OCI-LY7 (cell line): ENCODE results near the gene S100A9. TPM values are rescaled to one million over a fixed set of nuclear protein-coding genes. Genes with fewer than 3 reads are reported as not detected.

Experiments
- BruUV-seq: library from RNA; stranded (reverse); fragments of 400-500 nt; replicated peaks from 2 replicates; lab custom pipeline; 2021; lab: Mats Ljungman, UMichigan
- CTCF ChIA-PET: fragments of 300-600 bp; sonication (Branson Sonifier 250); formaldehyde crosslinking; loops from one replicate; lab custom pipeline; 2022; ENCODE audit warnings: antibody characterized with exemption; ENCODE audit not compliant: unreplicated experiment; lab: Charles Lee
- POLR2A ChIA-PET: fragments of 300-600 bp; sonication (Branson Sonifier 250); formaldehyde crosslinking; loops from one replicate; lab custom pipeline; 2022; ENCODE audit warnings: antibody characterized with exemption; lab: Charles Lee
- DNase-seq: peaks from one replicate; pipeline ENCODE4 v3.0.0-alpha.2; 2015; ENCODE audit warnings: low spot score
- H2AFZ ChIP-seq: fragments of 200-600 bp; sonication (generic), shearing (Covaris generic); 2 replicates; pipeline ENCODE4 v1.6.1; 2014; ENCODE audit warnings: mild to moderate bottlenecking, antibody characterized with exemption, low read length, moderate library complexity
- H3K27ac ChIP-seq: fragments of 200-600 bp; sonication (generic); 2 replicates; pipeline ENCODE4 v1.5.1; 2014; ENCODE audit warnings: mixed run types, low read depth, mild to moderate bottlenecking, moderate library complexity, low read length, inconsistent platforms; ENCODE audit not compliant: poor library complexity, severe bottlenecking
- H3K36me3 ChIP-seq: fragments of 200-600 bp; sonication (generic); 2 replicates; pipeline ENCODE4 v1.6.1; 2014; ENCODE audit warnings: mild to moderate bottlenecking, antibody characterized with exemption, low read length, moderate library complexity, mixed read lengths; ENCODE audit not compliant: insufficient read depth
- H3K4me1 ChIP-seq: fragments of 200-600 bp; sonication (generic); 2 replicates; pipeline ENCODE4 v1.5.1; 2014; ENCODE audit warnings: mild to moderate bottlenecking, low read length; ENCODE audit not compliant: insufficient read depth, poor library complexity, severe bottlenecking
- H3K4me2 ChIP-seq: fragments of 200-600 bp; sonication (generic); 2 replicates; pipeline ENCODE4 v1.6.1; 2014; ENCODE audit warnings: mild to moderate bottlenecking, low read length
- H3K4me3 ChIP-seq: fragments of 200-600 bp; sonication (generic); 2 replicates; pipeline ENCODE4 v1.5.1; 2014; ENCODE audit warnings: mild to moderate bottlenecking, low read depth, low read length; ENCODE audit not compliant: poor library complexity, severe bottlenecking
- H3K79me2 ChIP-seq: fragments of 200-600 bp; sonication (generic); 2 replicates; pipeline ENCODE4 v1.6.1; 2016; ENCODE audit warnings: low read depth, mild to moderate bottlenecking, low read length, moderate library complexity, mixed read lengths; ENCODE audit not compliant: insufficient read depth
- H3K9me2 ChIP-seq: fragments of 200-600 bp; sonication (generic); 2 replicates; pipeline ENCODE4 v1.6.1; 2016; ENCODE audit warnings: mild to moderate bottlenecking, low read length, mixed read lengths; ENCODE audit not compliant: insufficient read depth
- H3K9me3 ChIP-seq: fragments of 200-600 bp; sonication (generic); 2 replicates; pipeline ENCODE4 v1.6.1; 2014; ENCODE audit warnings: mild to moderate bottlenecking, mixed run types, low read length, mixed read lengths
- H4K20me1 ChIP-seq: fragments of 200-600 bp; sonication (generic); 2 replicates; pipeline ENCODE4 v1.6.1; 2014; ENCODE audit warnings: mild to moderate bottlenecking, antibody characterized with exemption, low read length, moderate library complexity, mixed read lengths; ENCODE audit not compliant: insufficient read depth
- EZH2phosphoT487 ChIP-seq: fragments of 200-600 bp; sonication (generic); IDR thresholded peaks from 2 replicates; pipeline ENCODE4 v1.6.1; 2018; ENCODE audit warnings: low read depth, borderline replicate concordance, mild to moderate bottlenecking, mixed run types, antibody characterized with exemption, low read length, moderate library complexity, mixed read lengths
- intact Hi-C: fragments of 100-400 bp; cut with micrococcal nuclease; formaldehyde crosslinking; loops from one replicate; pipeline ENCODE4 v1.10.0; 2022; ENCODE audit not compliant: unreplicated experiment
- total RNA-seq, 2 experiments: library from RNA; depleted of rRNA in 1 of 2; stranded (reverse); fragments of >200 nt in 1 of 2; shearing (Covaris generic) in 1 of 2; gene quantifications; 2 replicates each; pipeline ENCODE4 v1.2.3, GENCODE V29; 2014 to 2022
- TF ChIP-seq, protein P1 (sequence below): fragments of 200-600 bp; sonication (generic); conservative IDR thresholded peaks from 2 replicates; pipeline ENCODE4 v1.5.1; 2014; ENCODE audit warnings: mild to moderate bottlenecking, antibody characterized with exemption, low read length, moderate library complexity, mixed read lengths

S100A9 gene
- total RNA-seq, 2 experiments from 2014 or later = not detected

DNA sequence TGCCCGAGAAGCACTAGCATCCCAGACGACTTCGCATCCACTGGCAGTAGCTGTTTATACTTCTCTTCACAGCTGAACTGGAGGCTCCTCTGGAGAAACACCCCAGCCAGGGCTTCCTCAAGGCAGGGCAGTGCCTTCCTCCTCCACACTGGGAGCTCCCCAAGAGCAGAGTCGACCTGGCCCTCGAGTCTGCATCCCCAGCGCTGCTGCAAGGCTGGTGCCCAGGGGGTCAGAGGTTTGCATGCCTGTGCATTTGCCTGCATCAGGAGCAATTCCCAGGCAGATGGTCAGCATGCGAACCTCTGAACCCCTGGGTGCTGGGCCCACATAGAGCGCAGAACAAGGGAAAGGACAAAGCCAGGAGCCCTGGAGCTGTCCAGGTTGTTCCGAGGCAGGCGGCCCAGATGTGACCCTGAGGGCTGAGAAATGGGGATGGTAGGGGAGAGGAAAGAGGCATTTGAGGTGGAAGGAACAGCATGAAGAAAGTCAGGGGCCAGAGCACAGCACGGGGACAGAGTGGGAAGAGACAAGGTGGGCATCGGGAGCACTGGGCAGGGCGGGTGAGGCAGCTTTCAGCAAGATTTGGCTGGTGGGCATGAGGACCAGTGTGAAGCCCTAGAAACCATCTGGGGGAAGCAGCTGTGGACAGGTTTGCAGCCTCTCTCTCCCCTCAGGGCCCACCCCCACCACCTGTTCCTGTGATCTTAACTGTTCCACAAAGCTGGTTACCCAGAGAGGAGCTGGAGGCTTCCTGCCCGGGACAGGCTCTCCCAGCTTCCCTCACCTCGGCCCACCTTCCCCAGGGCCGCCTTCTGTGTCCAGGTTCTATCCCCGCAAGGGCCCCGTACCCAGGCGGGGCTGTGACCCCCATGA lies 39.6 kb downstream of the S100A9 start:
- no peak overlapping the region for H3K4me2 ChIP-seq
- no peaks in the 10 kb centered on the region for H3K4me1 ChIP-seq
- H3K79me2 ChIP-seq = no peaks in the 10 kb centered on the region
- no peaks in the 10 kb centered on the region for H3K9me3 ChIP-seq
- no TSS peak for BruUV-seq
- no peaks in the 10 kb centered on the region for H3K9me2 ChIP-seq
- CTCF ChIA-PET = no interaction called here
- no peak overlapping the region for H3K27ac ChIP-seq
- DNase-seq = no peak
- H3K36me3 ChIP-seq = no peaks in the 10 kb centered on the region
- no peak for TF ChIP-seq EZH2phosphoT487
- TF ChIP-seq, protein P1, sequence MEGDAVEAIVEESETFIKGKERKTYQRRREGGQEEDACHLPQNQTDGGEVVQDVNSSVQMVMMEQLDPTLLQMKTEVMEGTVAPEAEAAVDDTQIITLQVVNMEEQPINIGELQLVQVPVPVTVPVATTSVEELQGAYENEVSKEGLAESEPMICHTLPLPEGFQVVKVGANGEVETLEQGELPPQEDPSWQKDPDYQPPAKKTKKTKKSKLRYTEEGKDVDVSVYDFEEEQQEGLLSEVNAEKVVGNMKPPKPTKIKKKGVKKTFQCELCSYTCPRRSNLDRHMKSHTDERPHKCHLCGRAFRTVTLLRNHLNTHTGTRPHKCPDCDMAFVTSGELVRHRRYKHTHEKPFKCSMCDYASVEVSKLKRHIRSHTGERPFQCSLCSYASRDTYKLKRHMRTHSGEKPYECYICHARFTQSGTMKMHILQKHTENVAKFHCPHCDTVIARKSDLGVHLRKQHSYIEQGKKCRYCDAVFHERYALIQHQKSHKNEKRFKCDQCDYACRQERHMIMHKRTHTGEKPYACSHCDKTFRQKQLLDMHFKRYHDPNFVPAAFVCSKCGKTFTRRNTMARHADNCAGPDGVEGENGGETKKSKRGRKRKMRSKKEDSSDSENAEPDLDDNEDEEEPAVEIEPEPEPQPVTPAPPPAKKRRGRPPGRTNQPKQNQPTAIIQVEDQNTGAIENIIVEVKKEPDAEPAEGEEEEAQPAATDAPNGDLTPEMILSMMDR = no peak
- H2AFZ ChIP-seq = no peak overlapping the region
- intact Hi-C loops = no loop called here
- H3K4me3 ChIP-seq = no peak overlapping the region
- POLR2A ChIA-PET = no interaction called here
- H4K20me1 ChIP-seq = no peaks in the 10 kb centered on the region

DNA sequence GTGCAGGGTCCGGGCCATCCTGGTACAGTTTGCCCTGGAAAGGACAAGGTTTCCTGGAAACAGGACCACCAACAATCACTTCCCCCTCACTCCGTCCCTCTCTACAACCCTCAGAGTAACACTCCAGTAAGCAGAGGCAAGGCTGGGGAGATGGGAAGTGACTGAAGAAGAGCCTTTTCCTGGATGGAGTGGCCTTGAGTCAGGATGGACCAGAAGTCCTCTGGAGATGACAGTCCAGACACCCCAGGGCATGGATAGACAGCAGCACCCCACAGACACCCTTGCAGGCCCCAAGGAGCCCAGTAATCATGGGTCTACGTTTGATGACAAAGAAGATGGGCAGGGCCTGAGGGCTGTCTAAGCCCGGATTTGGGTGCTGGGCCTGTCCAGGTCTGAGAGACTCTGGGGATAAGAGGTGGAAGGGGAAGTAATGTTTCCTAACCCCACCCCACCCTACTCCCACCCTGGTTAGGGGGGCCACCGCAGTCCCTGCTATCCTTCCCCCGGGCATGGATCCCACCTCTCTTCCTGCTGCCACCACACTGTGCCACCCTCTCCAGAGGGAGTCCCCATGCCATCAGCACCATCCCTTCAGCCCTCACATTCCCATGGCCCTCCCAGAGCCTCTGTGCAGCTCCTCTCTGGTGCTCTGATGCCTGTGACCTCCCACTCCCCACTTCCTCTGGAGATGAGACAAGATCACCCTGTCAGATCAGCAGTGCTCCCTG lies 40.4 kb downstream of the S100A9 start:
- no peak for DNase-seq
- TF ChIP-seq EZH2phosphoT487 = no peak
- TF ChIP-seq, protein P1 = no peak
- Histone ChIP-seq H3K79me2 (no peaks in the 10 kb centered on the region), H3K27ac (no peak overlapping the region), H4K20me1 (no peaks in the 10 kb centered on the region), H3K36me3 (no peaks in the 10 kb centered on the region), H3K9me2 (no peaks in the 10 kb centered on the region), H3K4me2 (no peak overlapping the region), H3K9me3 (no peaks in the 10 kb centered on the region), H3K4me3 (no peak overlapping the region), H3K4me1 (no peaks in the 10 kb centered on the region), H2AFZ (no peak overlapping the region)
- POLR2A ChIA-PET = no interaction called here
- CTCF ChIA-PET = no interaction called here
- no TSS peak for BruUV-seq
- intact Hi-C loops = no loop called here
